Activated T-helper 1 cell treated with anti-CD3 and anti-CD28 coated beads, Interleukin-2, amount 50 U/mL, for 16 hours (primary cell): Measurements from ENCODE around the gene CCND3.
A peak's percentile ranks its signal among the peaks of the same experiment; 100 is the strongest.

ENCODE experiments used
- DNase-seq, 2 donors: peaks; one replicate each; pipeline ENCODE4 v3.0.0-alpha.2; 2020; ENCODE audit warnings: low read depth in 1 of 2, low spot score in 1 of 2

CCND3 gene

DNA sequence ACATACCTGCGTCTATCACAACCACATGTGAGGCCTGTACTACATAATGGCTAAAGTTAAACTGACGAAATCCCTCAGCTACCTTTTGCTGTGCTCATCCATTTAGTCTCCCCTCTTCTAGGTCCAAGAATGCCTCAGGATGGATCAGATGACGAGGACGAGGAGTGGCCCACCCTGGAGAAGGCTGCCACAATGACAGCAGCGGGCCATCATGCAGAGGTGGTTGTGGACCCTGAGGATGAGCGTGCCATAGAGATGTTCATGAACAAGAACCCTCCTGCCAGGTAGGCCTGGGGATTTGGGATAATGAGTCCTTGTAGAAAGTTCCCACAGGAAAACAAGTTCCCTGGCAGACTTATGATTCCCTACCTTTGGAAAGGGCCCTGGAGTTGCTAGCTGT is 14.4 kb downstream of the CCND3 start:
- no peak for DNase-seq

- DNase-seq, result no peak
Observed at GRCh38 chr6:41922154-41922553, 19.5 kb downstream of the CCND3 start.

DNA sequence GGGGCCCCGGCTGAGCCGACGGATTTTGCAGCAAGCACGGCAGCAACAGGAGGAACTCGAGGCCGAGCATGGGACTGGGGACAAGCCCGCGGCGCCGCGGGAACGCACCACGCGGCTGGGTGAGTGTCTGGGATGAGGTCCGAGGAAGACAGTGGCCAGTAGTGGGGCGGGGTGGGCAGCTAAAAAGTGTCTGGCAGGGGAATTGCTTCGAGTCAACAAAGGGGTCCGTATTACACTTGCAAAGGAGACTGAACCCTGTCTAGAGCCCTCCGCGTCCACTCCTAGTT is 20.0 kb downstream of the CCND3 start:
- DNase-seq, result no peak

- DNase-seq, result peak; percentile 91 to 93
Observed at GRCh38 chr6:41920921-41921711, 20.5 kb downstream of the CCND3 start, which contains the start of the genes BYSL and MED20. BYSL (plus strand) TSS chr6:41921499; CDS start chr6:41921563, 64 bp downstream. MED20 (minus strand) TSS chr6:41921139; CDS start chr6:41921018, 121 bp downstream.

DNA sequence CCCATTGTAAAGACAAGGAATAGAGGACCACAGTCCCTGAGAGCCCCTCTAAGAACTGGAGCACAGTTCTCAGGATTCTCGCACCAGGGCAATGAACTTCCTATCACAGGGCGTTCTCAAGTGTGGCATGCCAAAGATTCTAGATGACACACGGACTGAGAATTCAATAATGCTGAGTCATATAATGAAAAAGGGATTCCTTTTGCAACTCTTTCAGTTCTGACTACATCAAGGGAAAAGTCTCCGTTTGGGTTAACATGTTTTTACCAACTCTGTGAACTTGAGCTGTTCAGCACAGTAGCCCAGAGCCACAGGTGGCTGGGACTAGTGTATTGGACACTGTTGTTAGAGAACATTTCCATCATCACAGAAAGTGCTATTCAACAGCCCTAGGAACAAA is 24.1 kb downstream of the CCND3 start:
- no peak for DNase-seq

GRCh38 chr6:41914869-41915530 is 26.6 kb downstream of the CCND3 start:
- DNase-seq, result no peak

- DNase-seq, result no peak
Observed at GRCh38 chr6:41914343-41914742, 27.3 kb downstream of the CCND3 start.

DNA sequence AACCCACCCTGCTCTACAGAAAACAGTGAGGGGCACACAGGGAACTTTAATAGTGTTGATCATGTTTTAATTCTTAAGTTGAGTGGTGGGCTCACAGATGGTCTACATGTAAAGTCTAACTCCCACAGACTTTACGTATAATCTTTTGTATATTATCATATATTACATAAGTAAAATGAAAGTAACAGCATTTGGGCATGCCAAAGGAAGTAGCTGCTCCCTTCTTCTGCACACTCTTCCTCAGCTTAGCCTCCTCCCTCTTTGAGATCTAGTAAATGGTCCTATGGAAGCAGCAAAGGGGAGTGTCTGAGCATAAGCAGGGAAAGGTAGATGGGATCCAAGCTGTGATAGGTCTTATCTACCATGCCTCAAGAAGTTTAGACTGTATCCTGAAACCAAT is 31.9 kb downstream of the CCND3 start:
- no peak for DNase-seq

- DNase-seq, result peak in 1 of 2 donors; percentile 23
Observed at GRCh38 chr6:41901882-41902519, 39.6 kb downstream of the CCND3 start.

- DNase-seq, result no peak
Observed at GRCh38 chr6:41900861-41901260, 40.7 kb downstream of the CCND3 start.

GRCh38 chr6:41896281-41896680 is 45.3 kb downstream of the CCND3 start:
- DNase-seq, result no peak

GRCh38 chr6:41895300-41896233 is 46.0 kb downstream of the CCND3 start, which contains the start of gene USP49:
USP49 (minus strand) TSS chr6:41895375; CDS start chr6:41806983, 88,392 bp downstream.
- peak; percentile 83 to 84 for DNase-seq

DNA sequence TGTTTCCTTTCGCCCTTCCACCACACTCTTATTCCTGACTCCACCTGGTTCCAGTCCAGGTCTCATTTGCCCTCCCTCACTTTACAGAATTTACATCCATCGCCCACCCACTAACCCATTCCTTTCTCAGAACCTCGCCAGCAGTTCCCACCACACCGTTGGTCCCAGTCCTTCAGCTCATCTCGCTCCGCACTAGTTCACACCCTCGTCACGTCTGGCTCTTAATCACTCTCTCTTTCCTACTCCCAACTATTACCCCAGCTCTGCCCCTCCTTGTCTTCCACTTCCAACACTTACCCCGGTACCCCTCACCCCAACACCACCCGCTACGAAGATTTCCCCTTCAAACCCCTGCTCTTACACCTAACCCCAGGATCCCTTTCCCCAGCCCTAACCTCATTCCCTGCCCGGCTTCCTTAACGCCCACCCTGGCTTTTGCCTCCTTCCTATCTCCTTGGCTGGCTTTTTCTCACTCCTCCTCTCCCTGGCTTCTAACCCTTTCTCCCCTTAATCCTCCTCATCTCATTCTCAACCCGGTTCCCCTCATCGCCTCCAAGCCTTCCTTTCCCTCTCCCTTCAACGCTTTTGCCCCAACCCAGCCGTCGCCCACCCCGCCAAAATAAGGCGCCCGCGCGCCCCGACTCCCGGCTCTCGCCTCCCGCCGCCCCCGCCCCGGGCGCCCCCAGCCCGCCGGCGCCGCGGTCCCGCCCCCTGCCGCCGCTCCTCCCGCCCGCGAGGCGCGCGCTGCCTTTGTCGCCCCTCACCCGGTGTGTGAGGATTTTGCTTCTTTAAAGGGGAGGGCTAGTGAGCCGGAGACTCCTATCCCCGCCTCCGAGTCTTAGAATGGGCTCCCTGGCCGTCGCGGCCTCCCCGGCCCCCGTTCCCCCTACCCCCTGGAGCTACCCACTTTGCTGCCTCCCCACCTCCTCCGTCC is 47.0 kb downstream of the CCND3 start:
- no peak for DNase-seq

DNA sequence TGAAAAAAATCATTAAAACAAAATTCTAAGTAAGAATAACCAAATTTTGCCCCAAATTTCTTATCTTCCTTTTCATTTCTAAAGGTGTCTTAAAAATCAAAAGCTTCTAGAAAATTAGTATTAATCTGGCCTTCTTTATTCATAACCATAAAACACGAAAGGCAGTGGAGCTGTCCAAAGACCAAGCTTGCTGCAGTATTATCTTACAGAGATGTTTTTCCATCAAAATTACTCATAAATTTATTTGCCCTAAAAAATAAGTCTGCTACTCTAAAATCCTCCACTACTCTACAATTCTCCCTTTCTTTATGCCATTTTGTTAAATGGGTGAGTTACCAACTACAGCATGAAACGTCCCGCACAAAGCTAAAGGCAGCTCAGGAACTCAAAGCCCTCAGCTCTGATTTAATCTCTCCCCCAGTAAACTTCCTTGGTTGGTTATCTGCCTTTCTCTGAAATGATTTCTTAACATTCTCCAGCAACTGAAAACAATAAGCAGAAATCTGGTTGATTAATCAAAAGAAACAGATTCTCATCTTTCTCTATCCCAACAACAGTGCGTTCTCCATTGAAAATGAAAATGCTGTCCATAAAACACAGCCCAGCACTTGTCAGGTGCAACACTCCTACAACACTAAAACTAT is 48.6 kb downstream of the CCND3 start:
- DNase-seq, result no peak

GRCh38 chr6:41887331-41887751 is 54.3 kb downstream of the CCND3 start:
- DNase-seq, result no peak

DNA sequence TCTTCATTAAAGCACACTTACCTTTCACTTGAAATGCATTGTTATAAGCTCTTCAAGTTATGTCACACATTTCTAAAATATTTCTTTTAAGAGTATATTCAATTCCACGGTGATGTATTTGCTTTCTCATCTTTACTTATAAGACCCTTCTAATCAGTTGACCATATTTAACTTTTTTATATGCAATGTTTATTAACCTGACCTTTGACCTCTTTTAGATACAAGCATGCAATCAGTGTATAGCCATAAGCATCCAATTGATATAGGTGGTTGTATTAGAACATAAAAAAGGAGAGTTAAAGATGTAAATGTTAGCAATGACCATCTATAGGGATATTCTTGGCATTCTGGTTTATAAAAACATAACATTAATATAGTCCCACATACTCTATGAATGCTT is 55.7 kb downstream of the CCND3 start:
- DNase-seq, result no peak

GRCh38 chr6:41884957-41885356 is 56.7 kb downstream of the CCND3 start:
- no peak for DNase-seq
